ENCODE measurements around the gene PARP9. TPM values are rescaled to one million over a fixed set of nuclear protein-coding genes. Genes with fewer than 3 reads are reported as not detected.

The PARP9 gene
- total and polyA plus RNA-seq, 2 experiments from 2014 or later = 15.0 to 29.8 TPM

GRCh38 chr3:122538956-122539490 lies 25.1 kb downstream of the PARP9 start:
- no peak for DNase-seq (ENCODE audit: low spot score)
- Histone ChIP-seq H3K4me1 (ENCODE audit: insufficient read depth) (no peaks in the 10 kb centered on the region), H3K4me2 (no peak overlapping the region), H3K79me2 (no peaks in the 10 kb centered on the region), H3K4me3 (no peak overlapping the region), H3K9me2 (replicated peaks; ENCODE audit: insufficient read depth) (no peaks in the 10 kb centered on the region), H3K27ac (peak overlapping the region; percentile 31), H3K9me3 (ENCODE audit: low read depth) (no peaks in the 10 kb centered on the region), H4K20me1 (ENCODE audit: insufficient read depth, poor library complexity, severe bottlenecking) (no peaks in the 10 kb centered on the region), H3K27me3 (no peaks in the 10 kb centered on the region), H3K36me3 (replicated peaks; ENCODE audit: insufficient read depth, low read depth) (no peaks in the 10 kb centered on the region), H2AFZ (no peak overlapping the region)
- 85% methylated on average over 7 of the region's 7 CpGs for WGBS (ENCODE audit: low lambda C conversion rate, missing lambda C conversion rate)
- TF ChIP-seq EZH2 (IDR thresholded peaks at IDR 0.05; ENCODE audit: borderline replicate concordance) (no peak), EZH2phosphoT487 (IDR thresholded peaks at IDR 0.05; ENCODE audit: low read depth, severe bottlenecking, unreplicated experiment) (no peak), CTCF (IDR thresholded peaks at IDR 0.05; ENCODE audit: poor library complexity) (no peak)

- H2AFZ ChIP-seq = no peak overlapping the region
- WGBS (ENCODE audit: low lambda C conversion rate, missing lambda C conversion rate) = 61% methylated on average over 3 of the region's 3 CpGs
- no peaks in the 10 kb centered on the region for H3K4me1 ChIP-seq (ENCODE audit: insufficient read depth)
- H3K79me2 ChIP-seq = no peaks in the 10 kb centered on the region
- TF ChIP-seq CTCF (IDR thresholded peaks at IDR 0.05; ENCODE audit: poor library complexity) (no peak), EZH2 (IDR thresholded peaks at IDR 0.05; ENCODE audit: borderline replicate concordance) (no peak), EZH2phosphoT487 (IDR thresholded peaks at IDR 0.05; ENCODE audit: low read depth, severe bottlenecking, unreplicated experiment) (no peak)
- DNase-seq (ENCODE audit: low spot score) = no peak
- H4K20me1 ChIP-seq (ENCODE audit: insufficient read depth, poor library complexity, severe bottlenecking) = no peaks in the 10 kb centered on the region
- H3K4me3 ChIP-seq = no peak overlapping the region
- H3K36me3 ChIP-seq (replicated peaks; ENCODE audit: insufficient read depth, low read depth) = no peaks in the 10 kb centered on the region
- no peaks in the 10 kb centered on the region for H3K9me3 ChIP-seq (ENCODE audit: low read depth)
- no peak overlapping the region for H3K4me2 ChIP-seq
- H3K9me2 ChIP-seq (replicated peaks; ENCODE audit: insufficient read depth) = no peaks in the 10 kb centered on the region
- H3K27me3 ChIP-seq = no peaks in the 10 kb centered on the region
- no peak overlapping the region for H3K27ac ChIP-seq
Measured at GRCh38 chr3:122536632-122537001, 27.5 kb downstream of the PARP9 start.

GRCh38 chr3:122535964-122536631 lies 28.0 kb downstream of the PARP9 start:
- Histone ChIP-seq H3K79me2 (no peaks in the 10 kb centered on the region), H3K4me1 (ENCODE audit: insufficient read depth) (no peaks in the 10 kb centered on the region), H3K36me3 (replicated peaks; ENCODE audit: insufficient read depth, low read depth) (no peaks in the 10 kb centered on the region), H3K9me3 (ENCODE audit: low read depth) (no peaks in the 10 kb centered on the region), H2AFZ (no peak overlapping the region), H3K4me3 (no peak overlapping the region), H3K27ac (no peak overlapping the region), H4K20me1 (ENCODE audit: insufficient read depth, poor library complexity, severe bottlenecking) (no peaks in the 10 kb centered on the region), H3K27me3 (no peaks in the 10 kb centered on the region), H3K9me2 (replicated peaks; ENCODE audit: insufficient read depth) (no peaks in the 10 kb centered on the region), H3K4me2 (no peak overlapping the region)
- no peak for TF ChIP-seq CTCF (IDR thresholded peaks at IDR 0.05; ENCODE audit: poor library complexity)
- no peak for TF ChIP-seq EZH2phosphoT487 (IDR thresholded peaks at IDR 0.05; ENCODE audit: low read depth, severe bottlenecking, unreplicated experiment)
- TF ChIP-seq EZH2 (IDR thresholded peaks at IDR 0.05; ENCODE audit: borderline replicate concordance) = no peak
- WGBS (ENCODE audit: low lambda C conversion rate, missing lambda C conversion rate) = 75% methylated on average over 6 of the region's 6 CpGs
- no peak for DNase-seq (ENCODE audit: low spot score)
